B cell (primary cell): ENCODE data around the gene ASXL2. TPM values are rescaled to one million over a fixed set of nuclear protein-coding genes. Genes with fewer than 3 reads are reported as not detected.

Experiments used
- ATAC-seq: fragments of 200-7000 bp; cut with Tn5 transposase; one replicate; pipeline ENCODE4 v1.10.0; 2021; ENCODE audit warnings: low read depth, mild to moderate bottlenecking, moderate number of reproducible peaks, moderate library complexity
- CTCF ChIA-PET: fragments of 350-600 bp; sonication (Branson Sonifier 250); formaldehyde crosslinking; loops from one replicate; lab custom pipeline; 2021; ENCODE audit warnings: antibody characterized with exemption, inconsistent platforms; lab: Charles Lee
- POLR2A ChIA-PET: fragments of 350-600 bp; sonication (Branson Sonifier 250); formaldehyde crosslinking; loops from one replicate; lab custom pipeline; 2021; ENCODE audit warnings: antibody characterized with exemption; lab: Charles Lee
- DNase-seq: peaks from one replicate; pipeline ENCODE4 v3.0.0; 2013
- H2AFZ ChIP-seq: 2 replicates; pipeline ENCODE4 v1.6.1; 2012; ENCODE audit warnings: mild to moderate bottlenecking, low read depth, low read length; ENCODE audit not compliant: insufficient read depth, poor library complexity, severe bottlenecking
- H3K27ac ChIP-seq, 2 donors: 1 replicate in 1 of 2; 2 replicates in 1 of 2; pipeline ENCODE4 v1.5.1; 2012 to 2013; ENCODE audit warnings: low read length in 2 of 2, mild to moderate bottlenecking in 2 of 2, moderate library complexity in 1 of 2
- H3K27me3 ChIP-seq, 4 experiments: fragments of 200-600 bp in 1 of 4; sonication (generic) in 1 of 4; replicated peaks in 1 of 4; 1 replicate in 2 of 4; 2 replicates in 2 of 4; pipeline versions ENCODE4 v1.6.1 to v1.7.0; 2013 to 2016; ENCODE audit warnings: low read length in 3 of 4, mild to moderate bottlenecking in 2 of 4, mixed read lengths in 1 of 4, moderate library complexity in 1 of 4; ENCODE audit not compliant: insufficient read depth in 4 of 4, control insufficient read depth in 3 of 4; ENCODE audit errors: control extremely low read depth in 1 of 4
- H3K36me3 ChIP-seq, 2 experiments: replicated peaks in 1 of 2; 1 replicate in 1 of 2; 2 replicates in 1 of 2; pipeline versions ENCODE4 v1.6.1 to v1.7.1; 2013; ENCODE audit warnings: low read length in 1 of 2; ENCODE audit not compliant: insufficient read depth in 2 of 2, control insufficient read depth in 1 of 2; ENCODE audit errors: control extremely low read depth in 1 of 2, extremely low read depth in 1 of 2
- H3K4me1 ChIP-seq, 2 donors: fragments of 200-600 bp in 1 of 2; sonication (generic) in 1 of 2; 1 replicate in 1 of 2; 2 replicates in 1 of 2; pipeline versions ENCODE4 v1.5.1 to v1.6.1; 2013 to 2017; ENCODE audit warnings: low read length in 2 of 2; ENCODE audit not compliant: control insufficient read depth in 2 of 2, insufficient read depth in 2 of 2
- H3K4me2 ChIP-seq: replicated peaks from 2 replicates; pipeline ENCODE3; 2012; ENCODE audit warnings: mild to moderate bottlenecking, low read depth, low read length; ENCODE audit not compliant: poor library complexity, severe bottlenecking
- H3K4me3 ChIP-seq, 5 experiments: fragments of 200-600 bp in 1 of 5; sonication (generic) in 1 of 5; 1 replicate in 3 of 5; 2 replicates in 2 of 5; pipeline versions ENCODE4 v1.5.1 to v1.7.0; 2011 to 2016; ENCODE audit warnings: low read length in 4 of 5, mild to moderate bottlenecking in 4 of 5, low read depth in 2 of 5, control low read depth in 1 of 5, moderate library complexity in 1 of 5; ENCODE audit not compliant: insufficient read depth in 1 of 5; ENCODE audit errors: control extremely low read depth in 1 of 5, extremely low read depth in 1 of 5
- H3K79me2 ChIP-seq: fragments of 200-600 bp; sonication (generic); one replicate; pipeline ENCODE4 v1.6.0; 2016; ENCODE audit warnings: low read length; ENCODE audit not compliant: control insufficient read depth, insufficient read depth
- H3K9ac ChIP-seq: fragments of 200-600 bp; sonication (generic); 2 replicates; pipeline ENCODE4 v1.6.1; 2017; ENCODE audit warnings: mild to moderate bottlenecking, low read length, moderate library complexity
- H3K9me3 ChIP-seq, 3 donors: one replicate each; pipeline versions ENCODE4 v1.6.1 to v1.7.1; 2013; ENCODE audit warnings: low read length in 2 of 3; ENCODE audit not compliant: control insufficient read depth in 2 of 3, insufficient read depth in 1 of 3; ENCODE audit errors: control extremely low read depth in 1 of 3
- H4K20me1 ChIP-seq: 2 replicates; pipeline ENCODE4 v1.6.0; 2012; ENCODE audit warnings: mild to moderate bottlenecking, low read length; ENCODE audit not compliant: insufficient read depth, control insufficient read depth, poor library complexity, severe bottlenecking
- H3K27ac Mint-ChIP-seq: one replicate; pipeline ENCODE4 v1.8.0; 2021; ENCODE audit warnings: mixed read lengths
- H3K27me3 Mint-ChIP-seq: one replicate; pipeline ENCODE4 v1.8.0; 2021; ENCODE audit warnings: mixed read lengths
- H3K4me1 Mint-ChIP-seq: one replicate; pipeline ENCODE4 v1.8.0; 2021; ENCODE audit warnings: mixed read lengths
- H3K4me3 Mint-ChIP-seq: one replicate; pipeline ENCODE4 v1.8.0; 2021; ENCODE audit warnings: mixed read lengths
- H3K9me3 Mint-ChIP-seq: one replicate; pipeline ENCODE4 v1.8.0; 2022; ENCODE audit warnings: mixed read lengths; ENCODE audit not compliant: insufficient read depth
- CTCF ChIP-seq: fragments of 200-600 bp; IDR thresholded peaks from one replicate; pipeline ENCODE4 v1.8.0; 2022; ENCODE audit warnings: antibody characterized with exemption, mild to moderate bottlenecking
- EZH2 ChIP-seq: IDR thresholded peaks from 2 replicates; pipeline ENCODE4 v1.6.1; 2012; ENCODE audit warnings: borderline replicate concordance, low read depth, mild to moderate bottlenecking, moderate library complexity, low read length; ENCODE audit not compliant: insufficient read depth, poor library complexity, severe bottlenecking
- WGBS: methylation state at CpG from one replicate; pipeline ENCODE4 v1.1.5; 2013; ENCODE audit warnings: missing lambda C conversion rate; ENCODE audit not compliant: insufficient coverage; 5-methylcytosine and 5-hydroxymethylcytosine counted together
- intact Hi-C: fragments of 100-400 bp; cut with micrococcal nuclease; formaldehyde crosslinking; loops from one replicate; pipeline ENCODE4 v1.10.0; 2022
- polyA plus RNA-seq: library from polyadenylated mRNA; depleted of rRNA; stranded (reverse); fragments of >200 nt; gene quantifications from 2 replicates; pipeline ENCODE4 v1.2.3, GENCODE V29; 2012
- total RNA-seq, 2 donors: library from RNA; stranded (reverse); fragments of 120-200 nt in 1 of 2; gene quantifications; 1 replicate in 1 of 2; 2 replicates in 1 of 2; pipeline versions ENCODE4 v1.2.3 to v1.2.4, GENCODE V29; 2013 to 2022

Gene ASXL2
- total and polyA plus RNA-seq, 2 donors (not counting 1 experiment from before 2014, with no cell fraction given): 7.6 to 55.0 TPM

GRCh38 chr2:25725877-25726276 lies 152.4 kb downstream of the ASXL2 start:
- H3K4me3 ChIP-seq: no peak overlapping the region
- H3K27me3 ChIP-seq: no peaks in the 10 kb centered on the region
- H3K4me2 ChIP-seq: no peak overlapping the region
- peaks cover 7% of the 10 kb centered on the region for H3K27me3 Mint-ChIP-seq
- DNase-seq: no peak
- H3K4me1 ChIP-seq: no peaks in the 10 kb centered on the region
- no CpG with 5 or more reads among the region's 3 CpGs for WGBS
- no peak overlapping the region for H3K4me3 Mint-ChIP-seq
- H4K20me1 ChIP-seq: no peaks in the 10 kb centered on the region
- no peaks in the 10 kb centered on the region for H3K9me3 ChIP-seq
- POLR2A ChIA-PET: no interaction called here
- H3K36me3 ChIP-seq: no peaks in the 10 kb centered on the region
- CTCF ChIA-PET: no interaction called here
- no peak for ATAC-seq
- no peaks in the 10 kb centered on the region for H3K4me1 Mint-ChIP-seq
- H2AFZ ChIP-seq: no peak overlapping the region
- no peak overlapping the region for H3K27ac Mint-ChIP-seq
- H3K79me2 ChIP-seq: no peaks in the 10 kb centered on the region
- intact Hi-C loops: no loop called here
- H3K9me3 Mint-ChIP-seq: no peaks in the 10 kb centered on the region
- no peak overlapping the region for H3K9ac ChIP-seq
- TF ChIP-seq EZH2 (no peak), CTCF (no peak)
- no peak overlapping the region for H3K27ac ChIP-seq

GRCh38 chr2:25724756-25725155 lies 153.5 kb downstream of the ASXL2 start:
- H3K27me3 ChIP-seq: no peaks in the 10 kb centered on the region
- intact Hi-C loops: no loop called here
- no peaks in the 10 kb centered on the region for H3K4me1 Mint-ChIP-seq
- ATAC-seq (no peak), DNase-seq (no peak)
- no peak overlapping the region for H3K27ac ChIP-seq
- H3K36me3 ChIP-seq: no peaks in the 10 kb centered on the region
- H3K9me3 ChIP-seq: no peaks in the 10 kb centered on the region
- TF ChIP-seq CTCF (no peak), EZH2 (no peak)
- no peaks in the 10 kb centered on the region for H4K20me1 ChIP-seq
- no peak overlapping the region for H2AFZ ChIP-seq
- H3K4me2 ChIP-seq: no peak overlapping the region
- POLR2A ChIA-PET: no interaction called here
- no peaks in the 10 kb centered on the region for H3K9me3 Mint-ChIP-seq
- H3K4me3 Mint-ChIP-seq: no peak overlapping the region
- CTCF ChIA-PET: no interaction called here
- H3K9ac ChIP-seq: no peak overlapping the region
- H3K27ac Mint-ChIP-seq: no peak overlapping the region
- peaks cover 10% of the 10 kb centered on the region for H3K27me3 Mint-ChIP-seq
- no peak overlapping the region for H3K4me3 ChIP-seq
- WGBS: 90% methylated on average over 4 of the region's 6 CpGs
- no peaks in the 10 kb centered on the region for H3K79me2 ChIP-seq
- H3K4me1 ChIP-seq: no peaks in the 10 kb centered on the region
